ENCODE results near the gene TMEM267. TPM values are rescaled to one million over a fixed set of nuclear protein-coding genes. Genes with fewer than 3 reads are reported as not detected.
A peak's percentile ranks its signal among the peaks of the same experiment; 100 is the strongest.

TMEM267 gene
- total and polyA plus RNA-seq, 10 of the 15 experiments (the other 5 are each of a cell fraction or from before 2014, with no cell fraction given): 7.7 to 37.3 (median 13.3) TPM

GRCh38 chr5:43483298-43484105 lies at the start of gene TMEM267 (continued):
- no peak for TF ChIP-seq BCLAF1 (IDR thresholded peaks at IDR 0.05)
- no peak for TF ChIP-seq SPI1 (IDR thresholded peaks at IDR 0.05; ENCODE audit: borderline replicate concordance, insufficient read depth, low read depth, low read length)
- no peak for TF ChIP-seq SKIL (IDR thresholded peaks at IDR 0.05; ENCODE audit: low read depth, poor library complexity, severe bottlenecking)
- TF ChIP-seq ZNF274 (IDR thresholded peaks at IDR 0.05; ENCODE audit: insufficient read depth, insufficient read length): no peak
- no peak for TF ChIP-seq NBN (IDR thresholded peaks at IDR 0.05)
- TF ChIP-seq CBFB (IDR thresholded peaks at IDR 0.05; ENCODE audit: low read depth): peak; percentile 98
- no peak for TF ChIP-seq ZNF384 (IDR thresholded peaks at IDR 0.05; ENCODE audit: borderline replicate concordance, low read depth, low read length)
- peak; percentile 66 for TF ChIP-seq YY1 (IDR thresholded peaks at IDR 0.05; ENCODE audit: low read depth, low read length)
- no peak for TF ChIP-seq BCL3 (IDR thresholded peaks at IDR 0.05; ENCODE audit: borderline replicate concordance, insufficient read depth, low read depth, low read length, poor library complexity, severe bottlenecking)
- no peak for TF ChIP-seq RAD51 (IDR thresholded peaks at IDR 0.05)
- peak; percentile 95 for TF ChIP-seq RUNX3 (IDR thresholded peaks at IDR 0.05; ENCODE audit: low read length)
- TF ChIP-seq KDM1A (IDR thresholded peaks at IDR 0.05; ENCODE audit: borderline replicate concordance): no peak
- TF ChIP-seq NFXL1 (IDR thresholded peaks at IDR 0.05; ENCODE audit: borderline replicate concordance): no peak
- peak; percentile 38 for TF ChIP-seq TBL1XR1 (IDR thresholded peaks at IDR 0.05; ENCODE audit: low read depth, low read length)
- 0 out of 2 replicates have a peak, but pooled peaks have one; percentile 5 for TF ChIP-seq JUND (IDR thresholded peaks at IDR 0.05; ENCODE audit: low read depth, low read length)
- peak; percentile 86 for TF ChIP-seq BACH1 (IDR thresholded peaks at IDR 0.05; ENCODE audit: borderline replicate concordance)

Measured in GM12878 (cell line).